HEK293 (cell line): ENCODE measurements around the gene ZNF350.

ENCODE experiments used
- ATF2 ChIP-seq: fragments of 450-650 bp; formaldehyde crosslinking; IDR thresholded peaks from 2 replicates; pipeline ENCODE4 v1.5.1; 2016; ENCODE audit warnings: missing biosample characterization, missing genetic modification characterization, low read depth
- CTCF ChIP-seq: fragments of 450-650 bp; formaldehyde crosslinking; IDR thresholded peaks from 2 replicates; pipeline ENCODE4 v1.5.1; 2016; ENCODE audit warnings: missing biosample characterization, missing genetic modification characterization
- IKZF3 ChIP-seq: fragments of 450-650 bp; IDR thresholded peaks from 2 replicates; pipeline ENCODE4 v1.5.0; 2018; ENCODE audit warnings: missing biosample characterization, mild to moderate bottlenecking, missing genetic modification characterization, moderate library complexity
- OSR2 ChIP-seq: fragments of 450-650 bp; formaldehyde crosslinking; IDR thresholded peaks from 2 replicates; pipeline ENCODE4 v1.5.1; 2016; ENCODE audit warnings: missing biosample characterization, missing genetic modification characterization
- PRDM10 ChIP-seq: fragments of 450-650 bp; formaldehyde crosslinking; IDR thresholded peaks from 2 replicates; pipeline ENCODE4 v1.5.1; 2016; ENCODE audit warnings: missing biosample characterization, missing genetic modification characterization
- ZBTB11 ChIP-seq: fragments of 450-650 bp; formaldehyde crosslinking; conservative IDR thresholded peaks from 2 replicates; pipeline ENCODE4 v1.5.1; 2016; ENCODE audit warnings: low read depth, missing biosample characterization, missing genetic modification characterization
- ZBTB44 ChIP-seq: fragments of 450-650 bp; IDR thresholded peaks from 2 replicates; pipeline ENCODE4 v1.5.1; 2018; ENCODE audit warnings: missing biosample characterization, mild to moderate bottlenecking, missing genetic modification characterization
- ZBTB48 ChIP-seq: fragments of 450-650 bp; formaldehyde crosslinking; IDR thresholded peaks from 2 replicates; pipeline ENCODE4 v1.5.1; 2016; ENCODE audit warnings: missing biosample characterization, missing genetic modification characterization
- ZFP69B ChIP-seq: fragments of 450-650 bp; formaldehyde crosslinking; IDR thresholded peaks from 2 replicates; pipeline ENCODE4 v1.5.1; 2016; ENCODE audit warnings: missing biosample characterization, missing genetic modification characterization
- ZNF10 ChIP-seq: fragments of 450-650 bp; formaldehyde crosslinking; IDR thresholded peaks from 2 replicates; pipeline ENCODE4 v1.5.1; 2017; ENCODE audit warnings: missing biosample characterization, missing genetic modification characterization
- ZNF223 ChIP-seq: fragments of 450-650 bp; formaldehyde crosslinking; IDR thresholded peaks from 2 replicates; pipeline ENCODE4 v1.5.1; 2016; ENCODE audit warnings: missing biosample characterization, missing genetic modification characterization
- ZNF23 ChIP-seq: fragments of 450-650 bp; formaldehyde crosslinking; IDR thresholded peaks from 2 replicates; pipeline ENCODE4 v1.5.1; 2016; ENCODE audit warnings: missing biosample characterization, missing genetic modification characterization, borderline replicate concordance
- ZNF280C ChIP-seq: fragments of 450-650 bp; formaldehyde crosslinking; IDR thresholded peaks from 2 replicates; pipeline ENCODE4 v1.5.1; 2016; ENCODE audit warnings: missing biosample characterization, missing genetic modification characterization
- ZNF433 ChIP-seq: fragments of 450-650 bp; formaldehyde crosslinking; IDR thresholded peaks from 2 replicates; pipeline ENCODE4 v1.5.1; 2016; ENCODE audit warnings: missing biosample characterization, missing genetic modification characterization, low read depth
- ZNF449 ChIP-seq: fragments of 450-650 bp; formaldehyde crosslinking; IDR thresholded peaks from 2 replicates; pipeline ENCODE4 v1.5.1; 2017; ENCODE audit warnings: missing biosample characterization, mild to moderate bottlenecking, missing genetic modification characterization, moderate library complexity
- ZNF501 ChIP-seq: fragments of 450-650 bp; formaldehyde crosslinking; IDR thresholded peaks from 2 replicates; pipeline ENCODE4 v1.5.1; 2016; ENCODE audit warnings: missing biosample characterization, missing genetic modification characterization
- ZNF548 ChIP-seq: fragments of 450-650 bp; formaldehyde crosslinking; IDR thresholded peaks from 2 replicates; pipeline ENCODE4 v1.5.1; 2016; ENCODE audit warnings: missing biosample characterization, missing genetic modification characterization
- ZNF629 ChIP-seq: fragments of 450-650 bp; formaldehyde crosslinking; IDR thresholded peaks from 2 replicates; pipeline ENCODE4 v1.5.1; 2017; ENCODE audit warnings: missing biosample characterization, missing genetic modification characterization
- ZNF792 ChIP-seq: fragments of 450-650 bp; formaldehyde crosslinking; IDR thresholded peaks from 2 replicates; pipeline ENCODE4 v1.5.1; 2016; ENCODE audit warnings: missing biosample characterization, missing genetic modification characterization

The ZNF350 gene

GRCh38 chr19:51986309-51987291 lies at the start of gene ZNF350 (continued):
- TF ChIP-seq ZNF548 (tag by site-specific recombination) (no peak), OSR2 (tag by site-specific recombination) (no peak), ZBTB11 (tag by site-specific recombination) (peak; percentile 67), ZNF433 (tag by site-specific recombination) (no peak), ZBTB44 (tag by site-specific recombination) (peak; percentile 57; the same call in 1 of the 2 replicates), ZBTB48 (no peak), CTCF (tag by site-specific recombination) (no peak), ZNF23 (tag by site-specific recombination) (no peak), ZNF501 (tag by site-specific recombination) (0 out of 2 replicates have a peak, but pooled peaks have one; percentile 41), ZFP69B (tag by site-specific recombination) (no peak; the same call in 1 of the 2 replicates), ZNF449 (tag by site-specific recombination) (no peak), PRDM10 (tag by site-specific recombination) (peak; percentile 58), ATF2 (no peak), ZNF792 (tag by site-specific recombination) (no peak), ZNF280C (no peak), ZNF629 (tag by site-specific recombination) (peak; percentile 57), ZNF223 (tag by site-specific recombination) (no peak), ZNF10 (tag by site-specific recombination) (0 out of 2 replicates have a peak, but pooled peaks have one; percentile 40), IKZF3 (no peak)
